H9 (cell line): Measurements from ENCODE around the gene TST. TPM values are rescaled to one million over a fixed set of nuclear protein-coding genes. Genes with fewer than 3 reads are reported as not detected.

Source experiments
- DNase-seq: peaks from one replicate; pipeline ENCODE4 v3.0.0-alpha.2; 2017
- H2AFZ ChIP-seq: one replicate; pipeline ENCODE4 v1.6.1; 2013; ENCODE audit warnings: mild to moderate bottlenecking, low read length, control low read depth, moderate library complexity
- H2AK5ac ChIP-seq: 2 replicates; pipeline ENCODE4 v1.6.1; 2013; ENCODE audit warnings: low read length, control low read depth, mixed read lengths; ENCODE audit not compliant: insufficient read length
- H2BK120ac ChIP-seq: one replicate; pipeline ENCODE4 v1.6.1; 2013; ENCODE audit warnings: low read depth, mild to moderate bottlenecking, low read length, control low read depth, inconsistent platforms; ENCODE audit not compliant: poor library complexity, severe bottlenecking
- H2BK12ac ChIP-seq: 2 replicates; pipeline ENCODE4 v1.6.1; 2013; ENCODE audit warnings: low read length, control low read depth, mixed read lengths, low read depth; ENCODE audit not compliant: insufficient read length
- H2BK15ac ChIP-seq: 2 replicates; pipeline ENCODE4 v1.6.1; 2013; ENCODE audit warnings: low read depth, low read length, control low read depth
- H2BK20ac ChIP-seq: one replicate; pipeline ENCODE4 v1.6.1; 2013; ENCODE audit warnings: low read depth, mild to moderate bottlenecking, low read length, control low read depth, inconsistent platforms; ENCODE audit not compliant: poor library complexity, severe bottlenecking
- H2BK5ac ChIP-seq: 2 replicates; pipeline ENCODE4 v1.6.1; 2013; ENCODE audit warnings: low read length, control low read depth, mixed read lengths; ENCODE audit not compliant: insufficient read length
- H3K14ac ChIP-seq: 2 replicates; pipeline ENCODE4 v1.6.1; 2013; ENCODE audit warnings: low read length, control low read depth; ENCODE audit not compliant: insufficient read depth
- H3K18ac ChIP-seq: 2 replicates; pipeline ENCODE4 v1.6.1; 2013; ENCODE audit warnings: low read depth, mild to moderate bottlenecking, mixed read lengths, low read length, control low read depth; ENCODE audit not compliant: insufficient read length
- H3K23ac ChIP-seq: 2 replicates; pipeline ENCODE4 v1.6.1; 2013; ENCODE audit warnings: low read length, control low read depth, mixed read lengths, low read depth; ENCODE audit not compliant: insufficient read length
- H3K23me2 ChIP-seq: 2 replicates; pipeline ENCODE4 v1.6.1; 2013; ENCODE audit warnings: low read depth, mild to moderate bottlenecking, mixed read lengths, low read length, control low read depth; ENCODE audit not compliant: insufficient read length, poor library complexity, severe bottlenecking
- H3K27ac ChIP-seq: 2 replicates; pipeline ENCODE4 v1.5.1; 2013; ENCODE audit warnings: low read length, control low read depth, mixed read lengths, low read depth; ENCODE audit not compliant: insufficient read length
- H3K27me3 ChIP-seq: 2 replicates; pipeline ENCODE4 v1.6.1; 2013; ENCODE audit warnings: low read length, control low read depth, inconsistent platforms; ENCODE audit not compliant: insufficient read depth
- H3K4ac ChIP-seq: 2 replicates; pipeline ENCODE4 v1.6.1; 2013; ENCODE audit warnings: low read depth, mild to moderate bottlenecking, control low read depth, inconsistent platforms, low read length, moderate library complexity
- H3K4me1 ChIP-seq: 2 replicates; pipeline ENCODE4 v1.6.1; 2013; ENCODE audit warnings: low read length, control low read depth, inconsistent platforms; ENCODE audit not compliant: insufficient read depth
- H3K4me2 ChIP-seq: 2 replicates; pipeline ENCODE4 v1.6.1; 2013; ENCODE audit warnings: low read length, control low read depth, mixed read lengths; ENCODE audit not compliant: insufficient read length, insufficient read depth
- H3K56ac ChIP-seq: 2 replicates; pipeline ENCODE4 v1.6.1; 2013; ENCODE audit warnings: low read depth, mild to moderate bottlenecking, mixed read lengths, low read length, control low read depth; ENCODE audit not compliant: insufficient read length
- H3K79me1 ChIP-seq: 2 replicates; pipeline ENCODE4 v1.6.1; 2013; ENCODE audit warnings: low read depth, mild to moderate bottlenecking, moderate library complexity, low read length, control low read depth, inconsistent platforms; ENCODE audit not compliant: insufficient read depth, poor library complexity, severe bottlenecking
- H3K79me2 ChIP-seq: 2 replicates; pipeline ENCODE4 v1.6.1; 2013; ENCODE audit warnings: low read length, control low read depth, inconsistent platforms; ENCODE audit not compliant: insufficient read depth
- H3K9ac ChIP-seq: 2 replicates; pipeline ENCODE4 v1.6.1; 2013; ENCODE audit warnings: low read length, control low read depth, mixed read lengths; ENCODE audit not compliant: insufficient read length; ENCODE audit errors: extremely low read depth
- H3K9me3 ChIP-seq: one replicate; pipeline ENCODE4 v1.6.1; 2013; ENCODE audit warnings: low read depth, low read length, inconsistent platforms; ENCODE audit not compliant: control insufficient read depth
- H3T11ph ChIP-seq: one replicate; pipeline ENCODE4 v1.6.1; 2013; ENCODE audit warnings: mild to moderate bottlenecking, low read length, control low read depth, inconsistent platforms
- H4K20me1 ChIP-seq: one replicate; pipeline ENCODE4 v1.6.1; 2013; ENCODE audit not compliant: control insufficient read depth, insufficient read length, insufficient read depth
- H4K5ac ChIP-seq: 2 replicates; pipeline ENCODE4 v1.6.1; 2013; ENCODE audit warnings: low read depth, mild to moderate bottlenecking, mixed read lengths, low read length, control low read depth; ENCODE audit not compliant: insufficient read length
- H4K8ac ChIP-seq: replicated peaks from 2 replicates; pipeline ENCODE4 v1.6.1; 2013; ENCODE audit warnings: low read length, control low read depth, mixed read lengths, low read depth; ENCODE audit not compliant: insufficient read length
- H4K91ac ChIP-seq: 2 replicates; pipeline ENCODE4 v1.6.1; 2013; ENCODE audit warnings: low read depth, mild to moderate bottlenecking, moderate library complexity, mixed read lengths, low read length, control low read depth; ENCODE audit not compliant: insufficient read length
- H3K27ac Mint-ChIP-seq, 3 experiments: 2 replicates in 2 of 3; 3 replicates in 1 of 3; pipeline ENCODE4 v1.8.0; 2020 to 2021; ENCODE audit warnings: mixed read lengths in 3 of 3, mild to moderate bottlenecking in 1 of 3, moderate library complexity in 1 of 3
- H3K27me3 Mint-ChIP-seq: 2 replicates; pipeline ENCODE4 v1.8.0; 2021; ENCODE audit warnings: low read depth, mild to moderate bottlenecking, moderate library complexity, mixed read lengths
- H3K36me3 Mint-ChIP-seq, 3 experiments: 2 replicates in 2 of 3; 3 replicates in 1 of 3; pipeline ENCODE4 v1.8.0; 2020 to 2021; ENCODE audit warnings: low read depth in 3 of 3, mixed read lengths in 3 of 3; ENCODE audit not compliant: insufficient read depth in 1 of 3
- H3K4me1 Mint-ChIP-seq, 2 experiments: 2 replicates each; pipeline ENCODE4 v1.8.0; 2020; ENCODE audit warnings: mixed read lengths in 2 of 2
- H3K4me3 Mint-ChIP-seq, 2 experiments: 2 replicates in 1 of 2; 3 replicates in 1 of 2; pipeline ENCODE4 v1.8.0; 2020 to 2021; ENCODE audit warnings: mild to moderate bottlenecking in 2 of 2, mixed read lengths in 2 of 2, moderate library complexity in 1 of 2
- H3K9me3 Mint-ChIP-seq, 2 experiments: 2 replicates in 1 of 2; 3 replicates in 1 of 2; pipeline ENCODE4 v1.8.0; 2020; ENCODE audit warnings: mild to moderate bottlenecking in 2 of 2, mixed read lengths in 2 of 2, moderate library complexity in 1 of 2
- CTCF ChIP-seq: fragments of 200-600 bp; sonication (generic); conservative IDR thresholded peaks from 3 replicates; pipeline ENCODE4 v1.8.0; 2021; ENCODE audit warnings: antibody characterized with exemption, mild to moderate bottlenecking
- WGBS: extraction: QIAGEN DNeasy Blood & Tissue Kit; methylation state at CpG from one replicate; pipeline ENCODE4 v1.1.7; 2013; ENCODE audit warnings: missing lambda C conversion rate, low lambda C conversion rate, mixed read lengths; ENCODE audit not compliant: insufficient read length; ENCODE audit errors: extremely low coverage; 5-methylcytosine and 5-hydroxymethylcytosine counted together
- total RNA-seq: library from RNA; stranded (reverse); gene quantifications from 2 replicates; pipeline ENCODE4 v1.2.1, GENCODE V29; 2021

TST gene
- total RNA-seq, 1 experiment from 2014 or later = 31.9 TPM

- no peaks in the 10 kb centered on the region for H3K23me2 ChIP-seq
- no peaks in the 10 kb centered on the region for H3K36me3 Mint-ChIP-seq
These were observed 24.7 kb upstream of the TST start for GRCh38 chr22:37043828-37044538.

More at GRCh38 chr22:37043828-37044538, 24.7 kb upstream of the TST start:
- Mint-ChIP-seq H3K9me3 (no peaks in the 10 kb centered on the region), H3K27me3 (peaks cover 21% of the 10 kb centered on the region), H3K4me3 (no peak overlapping the region), H3K27ac (no peak overlapping the region; a peak in 1 of 7 replicates), H3K4me1 (peaks cover 12 to 18% of the 10 kb centered on the region in 2 experiments)
- Histone ChIP-seq H3K4me2 (no peak overlapping the region), H3K9me3 (no peaks in the 10 kb centered on the region), H4K20me1 (no peaks in the 10 kb centered on the region), H2BK12ac (no peak overlapping the region), H2BK5ac (no peak overlapping the region), H3T11ph (no peak overlapping the region), H3K79me1 (no peaks in the 10 kb centered on the region), H2BK15ac (no peak overlapping the region), H3K14ac (no peak overlapping the region), H3K27me3 (no peaks in the 10 kb centered on the region; the same call in 1 of the 2 replicates), H3K27ac (no peak overlapping the region), H3K18ac (no peak overlapping the region), H3K4me1 (no peaks in the 10 kb centered on the region; the same call in 1 of the 2 replicates), H2AK5ac (no peak overlapping the region), H3K79me2 (no peaks in the 10 kb centered on the region), H4K8ac (no peak overlapping the region), H2BK20ac (no peak overlapping the region), H3K23ac (no peak overlapping the region), H2BK120ac (no peak overlapping the region), H4K5ac (no peak overlapping the region), H2AFZ (no peak overlapping the region), H3K56ac (no peak overlapping the region), H4K91ac (no peak overlapping the region), H3K4ac (no peak overlapping the region), H3K9ac (no peak overlapping the region)
- peak; percentile 70 for DNase-seq
- TF ChIP-seq CTCF = peak; percentile 48
- WGBS = no CpG with 5 or more reads among the region's 17 CpGs
